ENCODE data around the gene GALNT9. TPM values are rescaled to one million over a fixed set of nuclear protein-coding genes. Genes with fewer than 3 reads are reported as not detected.

Gene GALNT9
- total RNA-seq, 4 donors from 2014 or later = not detected

DNA sequence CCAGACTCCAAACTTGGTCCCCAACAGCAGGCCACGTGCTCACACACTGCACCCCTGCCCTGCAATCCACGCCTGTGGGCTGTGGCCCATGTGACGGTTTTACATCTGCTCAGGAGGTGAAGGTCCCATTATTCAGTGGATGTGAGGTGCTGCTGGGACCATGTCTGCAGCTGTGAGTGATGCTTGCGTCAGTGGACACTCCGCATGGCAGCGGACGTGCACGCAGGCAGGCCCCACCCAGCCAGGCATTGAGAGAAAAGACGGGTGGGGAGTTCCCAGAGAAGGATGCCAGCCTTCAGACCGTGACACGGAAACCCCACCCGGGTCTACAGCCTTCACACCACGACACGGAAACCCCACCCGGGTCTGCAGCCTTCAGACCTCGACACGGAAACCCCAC, 117.6 kb downstream of the GALNT9 start:
- H3K27me3 ChIP-seq = peaks cover 0 to 71% (median 0%) of the 10 kb centered on the region in 4 donors
- no peak overlapping the region for H3K4me3 ChIP-seq
- H3K36me3 ChIP-seq = no peaks in the 10 kb centered on the region
- intact Hi-C loops (cut with DNase I) = no loop called here
- peaks cover 0 to 10% (median 4%) of the 10 kb centered on the region in 3 donors for H3K4me1 ChIP-seq
- no peaks in the 10 kb centered on the region for H3K9me3 ChIP-seq
- TF ChIP-seq, protein P1, sequence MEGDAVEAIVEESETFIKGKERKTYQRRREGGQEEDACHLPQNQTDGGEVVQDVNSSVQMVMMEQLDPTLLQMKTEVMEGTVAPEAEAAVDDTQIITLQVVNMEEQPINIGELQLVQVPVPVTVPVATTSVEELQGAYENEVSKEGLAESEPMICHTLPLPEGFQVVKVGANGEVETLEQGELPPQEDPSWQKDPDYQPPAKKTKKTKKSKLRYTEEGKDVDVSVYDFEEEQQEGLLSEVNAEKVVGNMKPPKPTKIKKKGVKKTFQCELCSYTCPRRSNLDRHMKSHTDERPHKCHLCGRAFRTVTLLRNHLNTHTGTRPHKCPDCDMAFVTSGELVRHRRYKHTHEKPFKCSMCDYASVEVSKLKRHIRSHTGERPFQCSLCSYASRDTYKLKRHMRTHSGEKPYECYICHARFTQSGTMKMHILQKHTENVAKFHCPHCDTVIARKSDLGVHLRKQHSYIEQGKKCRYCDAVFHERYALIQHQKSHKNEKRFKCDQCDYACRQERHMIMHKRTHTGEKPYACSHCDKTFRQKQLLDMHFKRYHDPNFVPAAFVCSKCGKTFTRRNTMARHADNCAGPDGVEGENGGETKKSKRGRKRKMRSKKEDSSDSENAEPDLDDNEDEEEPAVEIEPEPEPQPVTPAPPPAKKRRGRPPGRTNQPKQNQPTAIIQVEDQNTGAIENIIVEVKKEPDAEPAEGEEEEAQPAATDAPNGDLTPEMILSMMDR (IDR thresholded peaks at IDR 0.05) = no peak
- TF ChIP-seq POLR2A (IDR thresholded peaks at IDR 0.05) = no peak
- 77 to 87% methylated on average over 5 to 9 of the region's 17 CpGs for WGBS, 2 donors
- H3K27ac ChIP-seq = no peak overlapping the region
- no peak for DNase-seq

DNA sequence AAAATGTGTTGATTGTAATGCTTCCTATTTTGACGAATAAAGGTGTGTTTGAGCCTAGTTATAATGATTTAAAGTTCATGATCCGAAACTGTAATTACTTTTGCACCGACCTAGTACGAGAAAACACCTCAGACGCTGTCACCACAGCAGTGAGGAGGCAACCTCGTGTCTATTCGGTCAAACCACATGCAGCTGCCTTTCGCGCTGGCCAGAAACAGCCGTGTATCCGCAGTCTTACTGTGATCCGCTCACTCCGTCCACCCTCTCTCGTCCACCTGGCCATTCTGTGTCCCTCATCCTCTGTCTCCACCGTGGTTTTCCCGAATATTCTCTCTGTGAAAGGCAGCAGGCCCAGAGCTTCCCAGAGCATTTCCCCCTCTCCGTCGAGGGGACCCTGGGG, 118.1 kb downstream of the GALNT9 start:
- no peak for DNase-seq
- Histone ChIP-seq H3K9me3 (no peaks in the 10 kb centered on the region), H3K4me3 (no peak overlapping the region), H3K36me3 (no peaks in the 10 kb centered on the region), H3K4me1 (peaks cover 0 to 15% (median 4%) of the 10 kb centered on the region in 3 donors), H3K27me3 (peaks cover 0 to 71% (median 0%) of the 10 kb centered on the region in 4 donors), H3K27ac (no peak overlapping the region)
- TF ChIP-seq, protein P1 (IDR thresholded peaks at IDR 0.05) = no peak
- TF ChIP-seq POLR2A (IDR thresholded peaks at IDR 0.05) = no peak
- WGBS, 2 donors = 87 to 92% methylated on average over 17 of the region's 18 CpGs
- intact Hi-C loops (cut with DNase I) = no loop called here

DNA sequence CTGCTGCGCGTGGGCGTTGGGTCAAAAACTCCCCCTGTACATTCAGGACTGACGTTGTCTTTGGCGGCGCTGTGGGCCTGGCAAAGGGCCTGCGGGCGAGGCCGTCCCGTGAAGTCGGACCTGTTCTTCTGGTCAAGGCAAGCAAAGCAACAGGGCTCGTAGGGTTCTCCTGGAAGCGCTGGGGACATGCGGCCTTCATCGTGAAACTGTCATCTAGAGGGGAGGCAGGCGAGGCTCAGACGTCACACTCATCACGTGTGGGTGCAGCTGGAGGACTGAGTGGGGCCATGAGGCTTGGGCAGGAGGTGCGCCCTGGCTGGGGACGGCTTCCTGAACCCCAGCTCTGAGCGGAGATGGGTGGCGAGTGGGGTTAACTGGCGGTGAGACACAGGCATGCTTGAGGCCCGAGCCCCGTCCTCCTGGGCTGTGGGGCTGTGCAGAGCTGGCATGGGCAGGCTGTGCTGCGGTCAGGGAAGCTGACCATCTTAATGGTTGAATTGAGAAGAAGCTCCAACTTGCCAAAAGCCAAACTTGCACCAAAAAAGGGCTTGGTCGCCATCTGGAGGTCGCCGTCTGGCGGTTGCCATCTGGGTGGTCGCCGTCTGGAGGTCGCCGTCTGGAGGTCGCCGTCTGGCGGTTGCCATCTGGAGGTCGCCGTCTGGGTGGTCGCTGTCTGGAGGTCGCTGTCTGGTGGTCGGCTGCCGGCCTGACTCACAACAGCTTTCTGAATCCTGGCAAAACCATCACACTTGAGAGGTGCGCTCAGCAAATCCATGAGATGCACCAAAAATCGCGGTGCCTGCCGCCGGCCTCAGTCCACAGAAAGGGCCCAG, 119.0 kb downstream of the GALNT9 start:
- intact Hi-C loops (cut with DNase I) = no loop called here
- peaks cover 4 to 71% (median 8%) of the 10 kb centered on the region in 4 donors for H3K27me3 ChIP-seq
- peaks cover 4 to 24% (median 7%) of the 10 kb centered on the region in 3 donors for H3K4me1 ChIP-seq
- H3K36me3 ChIP-seq = no peaks in the 10 kb centered on the region
- WGBS, 2 donors = 67 to 93% methylated on average over 12 to 32 of the region's 48 CpGs
- no peak for DNase-seq
- no peaks in the 10 kb centered on the region for H3K9me3 ChIP-seq
- H3K4me3 ChIP-seq = no peak overlapping the region
- no peak for TF ChIP-seq POLR2A (IDR thresholded peaks at IDR 0.05)
- TF ChIP-seq, protein P1 (IDR thresholded peaks at IDR 0.05) = no peak
- no peak overlapping the region for H3K27ac ChIP-seq

DNA sequence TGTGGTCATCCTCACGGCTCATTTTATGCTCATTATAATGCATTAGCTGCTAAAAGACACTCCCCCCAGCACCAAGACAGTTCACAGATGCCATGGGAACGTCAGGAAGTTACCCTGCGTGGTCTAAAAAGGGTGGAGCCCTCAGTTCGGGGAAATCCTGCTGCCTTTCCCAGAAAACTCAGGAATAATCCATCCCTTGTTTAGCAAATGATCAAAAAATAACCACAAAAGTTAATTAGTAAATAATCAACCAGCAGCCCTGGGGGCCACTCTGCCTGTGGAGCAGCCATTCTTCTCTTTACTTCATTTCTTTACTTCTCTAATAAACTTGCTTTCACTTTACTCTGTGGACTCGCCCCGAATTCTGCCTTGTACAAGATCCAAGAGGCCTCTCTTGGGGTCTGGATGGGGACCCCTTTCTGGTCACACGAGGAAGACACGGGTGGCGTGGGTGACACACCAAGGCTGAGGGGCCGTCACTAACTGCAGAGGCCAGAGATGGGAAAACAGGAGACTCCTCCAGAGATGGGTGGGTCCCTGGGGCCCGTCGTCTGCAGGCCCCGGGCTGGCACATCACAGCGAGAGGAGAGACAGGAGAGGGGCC, 119.7 kb downstream of the GALNT9 start:
- no peaks in the 10 kb centered on the region for H3K36me3 ChIP-seq
- DNase-seq = no peak
- H3K27ac ChIP-seq = no peak overlapping the region
- TF ChIP-seq, protein P1 (IDR thresholded peaks at IDR 0.05) = no peak
- TF ChIP-seq POLR2A (IDR thresholded peaks at IDR 0.05) = no peak
- H3K9me3 ChIP-seq = no peaks in the 10 kb centered on the region
- H3K27me3 ChIP-seq = peaks cover 8 to 71% (median 10%) of the 10 kb centered on the region in 4 donors
- intact Hi-C loops (cut with DNase I) = no loop called here
- 28 to 54% methylated on average over 5 to 10 of the region's 14 CpGs for WGBS, 2 donors
- no peak overlapping the region for H3K4me3 ChIP-seq
- peaks cover 4 to 31% (median 14%) of the 10 kb centered on the region in 3 donors for H3K4me1 ChIP-seq
